Stimulated activated CD4-positive, alpha-beta T cell treated with anti-CD3 and anti-CD28 coated beads, Interleukin-1b, Interleukin-23, amount 100 ng/mL, for 4 hours (primary cell): Measurements from ENCODE around the gene AVP.

ENCODE experiments used
- DNase-seq, 2 donors: peaks; one replicate each; pipeline ENCODE4 v3.0.0-alpha.2; 2020; ENCODE audit warnings: low read depth in 2 of 2

AVP gene

DNA sequence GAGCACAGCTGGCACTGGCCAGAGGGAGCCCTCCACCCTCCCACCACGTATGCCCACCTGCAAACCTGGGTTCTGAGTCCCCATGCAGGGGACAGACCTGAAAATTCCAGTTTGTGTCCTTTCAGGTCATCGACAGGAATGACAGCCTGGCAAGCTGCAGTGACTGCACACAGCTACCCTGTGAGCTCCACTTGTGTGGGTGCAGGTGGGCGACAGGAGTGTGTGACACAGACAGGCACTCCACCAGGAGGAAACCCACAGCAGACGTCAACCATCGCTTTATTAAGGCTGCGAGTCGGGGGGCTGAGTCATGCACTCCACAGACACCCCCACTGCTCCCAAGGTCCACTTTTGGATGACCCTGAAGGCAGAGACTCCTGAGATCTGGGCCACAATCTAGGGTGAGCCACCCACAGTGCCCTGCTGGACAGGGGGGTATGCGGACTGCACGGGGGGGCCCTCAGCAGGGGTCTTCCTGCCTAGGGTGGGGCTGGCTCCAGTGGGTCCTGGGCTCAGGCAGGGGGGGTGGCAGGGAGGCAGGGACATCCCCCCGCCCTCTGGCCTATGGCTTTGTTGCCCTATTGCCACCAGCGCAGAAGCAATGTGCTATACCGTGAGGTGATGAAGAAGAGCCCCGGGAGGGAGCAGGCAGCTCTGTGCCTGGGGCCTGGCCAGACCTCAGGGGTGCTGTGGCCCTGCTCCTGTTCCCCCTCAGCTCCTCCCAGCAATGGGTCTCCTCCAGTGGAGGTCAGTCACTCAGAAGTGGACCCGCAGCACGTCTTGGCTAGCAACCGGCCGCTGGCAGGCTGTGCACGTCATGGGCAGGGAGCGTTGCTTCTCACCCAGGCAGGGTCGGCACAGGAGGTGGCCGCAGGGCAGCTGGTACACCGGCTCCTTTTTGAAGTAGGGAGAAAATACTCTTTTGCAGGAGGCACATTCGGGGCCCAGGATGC lies 25.1 kb upstream of the AVP start:
- DNase-seq = no peak

DNA sequence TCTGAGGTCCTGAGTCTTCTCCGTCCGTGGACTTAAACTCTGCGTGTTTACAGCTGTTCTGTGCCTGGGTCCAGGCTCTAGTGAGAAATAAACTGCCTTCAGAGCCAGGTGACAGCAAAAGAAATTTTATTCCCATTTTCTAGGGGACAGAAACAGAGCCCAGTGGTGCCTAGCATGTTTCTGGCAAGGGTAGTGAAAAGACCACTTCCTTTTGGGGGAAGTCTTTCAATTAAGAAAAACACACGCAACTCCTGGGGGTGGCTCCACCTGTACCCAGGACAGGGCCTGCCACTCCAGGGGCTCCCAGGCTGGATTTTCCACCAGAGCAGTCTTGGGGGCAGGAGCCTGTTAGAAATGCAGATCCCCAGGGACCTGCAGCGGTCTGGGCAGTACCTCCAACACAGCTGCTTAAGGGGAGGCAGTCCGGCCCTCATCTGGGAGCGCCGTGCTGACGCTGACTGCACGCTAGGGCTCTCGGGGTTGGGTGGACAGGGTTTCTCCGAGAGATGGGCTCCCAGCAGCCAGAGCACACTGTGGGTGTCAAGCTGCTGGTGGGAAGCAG lies 23.0 kb upstream of the AVP start:
- DNase-seq = no peak

DNA sequence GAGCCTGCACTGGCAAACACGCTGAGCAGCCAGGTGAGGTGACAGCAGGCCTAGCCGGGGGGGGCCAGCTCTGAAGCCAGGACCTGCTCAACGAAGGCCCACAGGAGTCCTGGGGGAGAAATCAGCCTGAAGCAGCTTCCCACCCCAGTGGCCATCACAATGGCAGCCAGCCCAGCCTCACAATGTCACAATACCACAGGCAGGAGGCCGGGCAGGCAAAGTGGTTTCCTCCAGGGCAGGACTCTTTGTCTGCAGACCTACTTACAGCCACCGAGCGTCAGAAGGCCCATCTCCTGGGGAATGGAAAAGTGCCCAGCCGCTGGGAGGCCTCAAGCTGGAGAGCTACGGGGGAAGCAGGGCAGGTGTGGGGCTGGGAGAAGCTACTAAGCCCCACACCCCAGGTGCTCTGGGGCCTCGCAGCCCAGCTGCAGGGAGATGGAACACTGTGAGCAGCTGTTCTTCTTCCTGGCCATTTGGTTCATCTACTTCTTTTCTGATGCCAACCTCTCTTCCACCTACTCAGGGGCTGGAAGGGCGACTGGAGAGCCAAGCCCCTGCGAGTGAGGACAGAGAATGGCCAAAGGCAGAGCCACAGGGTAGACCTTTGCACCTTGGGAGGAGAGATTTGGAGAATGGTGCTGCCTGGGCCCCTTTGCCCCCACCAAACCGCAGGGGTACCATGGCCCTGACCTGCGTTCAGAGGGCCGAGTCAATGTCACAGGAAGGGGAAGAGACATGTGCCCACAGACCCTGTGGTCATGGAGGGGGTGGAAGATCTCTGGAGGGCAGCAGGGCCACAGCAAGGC lies 22.3 kb upstream of the AVP start:
- no peak for DNase-seq

DNA sequence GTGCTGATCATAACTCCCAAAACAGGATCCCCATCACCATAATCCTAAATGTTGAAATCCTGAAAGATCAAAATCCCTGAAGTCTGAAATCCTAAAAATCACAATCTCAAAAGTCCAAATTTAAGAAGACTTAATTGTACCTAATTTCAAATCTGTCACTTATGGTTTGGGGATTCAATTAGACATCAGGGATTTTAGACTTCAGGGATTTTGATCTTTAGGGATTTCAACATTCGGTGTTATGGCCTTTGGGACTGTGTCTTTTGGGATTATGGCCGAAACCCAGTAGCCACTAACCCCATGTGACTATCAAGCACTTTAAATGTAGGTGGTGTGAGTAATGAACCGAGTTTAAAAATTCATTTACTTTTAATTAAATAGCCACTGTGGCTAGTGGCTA lies 21.7 kb upstream of the AVP start:
- no peak for DNase-seq

DNA sequence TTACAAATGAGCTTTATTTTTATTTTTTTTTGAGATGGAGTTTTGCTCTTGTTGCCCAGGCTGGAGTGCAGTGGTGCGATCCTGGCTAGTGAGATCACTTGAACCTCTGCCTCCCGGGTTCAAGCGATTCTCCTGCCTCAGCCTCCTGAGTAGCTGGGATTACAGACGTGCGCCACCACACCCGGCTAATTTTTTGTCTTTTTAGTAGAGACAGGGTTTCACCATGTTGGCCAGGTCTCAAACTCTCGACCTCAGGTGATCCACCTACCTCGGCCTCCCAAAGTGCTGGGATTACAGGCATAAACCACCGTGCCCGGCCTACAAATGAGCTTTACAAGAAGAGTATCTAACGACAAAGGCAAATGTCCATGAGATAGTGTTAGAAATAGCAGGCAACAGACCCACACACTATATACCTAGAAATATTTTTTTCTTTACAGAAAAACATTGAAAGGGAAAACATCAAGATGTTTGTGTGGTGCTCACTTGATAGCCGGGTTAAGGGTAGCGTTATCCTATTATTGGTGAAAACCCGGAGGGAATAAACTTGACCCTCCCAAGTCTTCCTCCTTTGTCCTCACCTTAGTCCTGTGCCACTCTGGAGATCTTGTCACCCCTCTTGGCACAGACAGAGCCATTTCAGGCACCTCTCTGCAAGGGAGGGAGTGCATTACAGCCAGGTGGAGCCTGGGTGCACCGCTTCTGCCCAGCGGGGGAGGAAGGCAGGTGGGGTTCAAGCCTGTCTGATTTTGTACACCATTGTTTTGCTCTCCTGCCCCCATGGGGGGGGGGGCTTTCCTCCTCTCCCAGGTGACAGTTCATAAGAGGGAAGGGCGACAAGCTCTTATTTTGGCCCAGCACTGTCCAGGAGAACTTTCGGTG lies 21.0 kb upstream of the AVP start:
- no peak for DNase-seq

DNA sequence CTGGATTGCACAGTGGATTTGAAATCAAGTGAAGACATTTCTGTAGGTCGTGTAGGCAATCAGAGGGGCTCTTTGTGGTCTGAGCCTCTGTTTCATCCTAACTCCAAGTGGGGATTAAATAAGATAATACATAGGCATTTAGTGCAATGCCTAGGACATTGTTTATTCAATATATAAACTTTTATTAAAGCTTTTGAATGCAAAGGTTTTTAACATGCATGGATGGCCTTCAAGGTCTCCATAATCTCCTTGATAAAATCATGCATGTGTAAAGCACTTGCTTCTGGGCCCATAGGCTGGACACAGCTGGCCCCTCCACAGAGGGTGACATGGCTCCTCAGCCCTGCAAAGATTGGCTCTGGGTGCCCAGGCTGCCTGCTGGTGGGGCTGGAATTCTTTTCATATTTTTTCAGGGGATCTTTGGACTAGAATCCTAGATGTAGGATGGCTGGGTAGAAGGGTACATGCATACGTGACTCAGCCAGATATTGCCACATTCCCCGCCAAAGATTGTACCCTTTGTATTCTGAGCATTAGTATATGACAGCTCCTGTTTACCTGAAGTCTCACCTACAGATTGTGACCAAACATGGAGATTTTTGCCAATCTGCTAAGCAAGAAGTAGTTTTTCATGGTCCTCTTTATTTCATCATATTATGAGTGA lies 19.0 kb upstream of the AVP start:
- DNase-seq = no peak

DNA sequence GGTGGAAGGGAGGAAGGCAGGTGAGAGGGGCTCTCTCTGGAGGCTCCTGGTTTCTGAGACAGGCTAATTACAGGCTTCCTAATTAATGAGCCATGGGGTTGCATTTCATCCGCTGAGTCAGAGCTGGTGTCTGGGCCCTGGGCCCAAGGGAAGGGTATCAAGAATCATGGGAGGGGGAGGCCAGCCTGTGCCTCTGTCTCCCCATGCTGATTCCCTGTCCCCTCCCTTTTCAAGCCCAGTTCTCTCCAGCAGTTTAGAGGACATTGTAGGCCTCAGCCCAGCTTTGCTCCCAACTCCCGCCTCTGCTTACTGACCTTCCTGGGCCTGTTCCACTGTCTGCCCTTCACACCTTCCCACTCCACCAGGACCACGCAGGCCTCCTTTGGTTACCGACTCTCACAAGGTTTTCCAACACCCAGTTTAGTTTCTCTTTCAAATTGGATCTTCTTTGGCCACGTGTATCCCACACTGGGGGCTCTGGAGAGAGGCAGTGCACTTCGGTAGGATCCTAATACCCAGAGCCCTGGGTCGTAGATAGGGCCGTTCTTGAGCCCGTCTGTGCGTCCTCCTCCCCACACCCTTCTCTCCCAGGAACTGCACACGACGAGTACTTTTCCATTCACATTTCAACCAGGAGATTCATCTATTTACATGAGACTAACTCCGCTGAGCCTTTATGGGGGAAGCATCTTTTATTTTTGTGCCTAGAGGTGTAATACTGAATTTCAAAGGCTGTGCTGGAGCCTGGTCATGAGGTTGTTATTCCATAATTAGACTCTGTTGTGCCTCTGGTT lies 18.2 kb upstream of the AVP start:
- DNase-seq = no peak

DNA sequence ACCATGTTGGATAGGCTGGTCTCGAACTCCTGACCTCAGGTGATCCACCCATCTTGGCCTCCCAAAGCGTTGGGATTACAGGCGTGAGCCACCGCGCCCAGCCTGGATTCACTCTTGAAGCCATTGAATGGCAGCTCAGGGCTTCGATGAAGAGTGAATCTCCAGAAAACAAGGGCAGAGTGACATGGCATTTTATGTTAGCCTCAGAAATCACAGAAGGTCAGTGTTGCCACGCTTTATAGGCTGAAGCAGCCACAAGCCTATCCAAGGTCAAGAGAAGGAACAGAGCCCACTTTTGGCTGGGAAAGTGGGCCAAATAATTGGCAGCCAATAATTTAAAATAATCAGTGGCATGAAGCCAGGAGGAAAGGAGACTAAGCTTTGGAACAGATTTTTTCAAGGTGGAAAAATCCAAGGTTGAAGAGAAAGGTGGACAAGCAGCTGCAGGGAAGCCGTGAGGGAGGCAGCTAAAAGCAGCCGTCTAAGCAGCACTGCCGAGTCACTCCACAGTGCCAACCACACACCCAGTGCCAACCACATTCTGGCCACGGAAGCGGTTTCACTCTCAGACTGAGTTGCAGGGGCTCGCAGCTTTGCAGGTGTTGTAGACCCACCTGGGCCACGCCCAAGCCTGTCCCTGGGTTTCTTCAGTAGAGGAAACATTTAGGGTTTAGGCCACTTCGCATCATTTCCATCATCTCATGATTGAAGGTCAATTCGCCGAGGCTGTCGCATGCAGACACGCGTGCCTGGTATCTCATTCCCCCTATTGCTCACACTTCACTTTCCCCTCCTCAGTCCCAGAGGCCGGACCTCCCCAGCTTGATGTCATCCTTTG lies 17.4 kb upstream of the AVP start:
- peak in 1 of 2 donors; percentile 26 for DNase-seq

DNA sequence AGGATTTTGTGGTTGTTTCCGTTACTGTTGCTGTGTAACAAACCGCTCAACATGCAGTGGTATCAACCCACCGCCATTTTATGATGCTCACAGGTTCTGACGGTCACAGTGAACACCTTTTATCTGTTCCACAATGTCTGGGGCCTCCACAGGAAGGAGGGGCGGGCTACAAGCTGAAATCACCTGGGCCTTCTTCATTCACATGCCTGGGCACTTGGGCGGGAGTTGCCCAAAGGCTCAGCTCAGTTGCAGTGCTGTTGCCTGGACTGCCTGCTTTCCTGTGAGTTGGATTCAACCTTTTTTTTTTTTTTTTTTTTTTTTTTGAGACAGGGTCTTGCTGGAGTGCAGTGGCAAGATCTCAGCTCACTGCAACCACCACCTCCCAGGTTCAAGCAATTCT lies 16.7 kb upstream of the AVP start:
- DNase-seq = no peak

DNA sequence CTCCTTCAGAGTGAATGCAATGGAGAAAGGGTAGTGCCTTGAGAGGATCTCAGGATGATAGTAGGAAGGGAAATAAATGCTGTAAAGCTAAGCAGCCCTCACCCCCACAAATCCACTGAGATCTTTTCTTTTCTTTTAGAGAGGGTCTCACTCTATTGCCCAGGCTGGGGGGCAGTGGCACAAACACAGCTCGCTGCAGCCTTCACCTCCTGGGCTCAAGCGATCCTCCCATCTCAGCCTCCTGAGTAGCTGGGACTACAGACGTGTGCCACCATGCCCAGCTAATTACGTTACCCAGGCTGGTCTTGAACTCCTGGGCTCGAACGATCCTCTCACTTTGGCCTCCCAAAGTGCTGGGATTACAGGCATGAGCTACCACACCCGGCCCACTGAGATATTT lies 16.0 kb upstream of the AVP start:
- DNase-seq = no peak

DNA sequence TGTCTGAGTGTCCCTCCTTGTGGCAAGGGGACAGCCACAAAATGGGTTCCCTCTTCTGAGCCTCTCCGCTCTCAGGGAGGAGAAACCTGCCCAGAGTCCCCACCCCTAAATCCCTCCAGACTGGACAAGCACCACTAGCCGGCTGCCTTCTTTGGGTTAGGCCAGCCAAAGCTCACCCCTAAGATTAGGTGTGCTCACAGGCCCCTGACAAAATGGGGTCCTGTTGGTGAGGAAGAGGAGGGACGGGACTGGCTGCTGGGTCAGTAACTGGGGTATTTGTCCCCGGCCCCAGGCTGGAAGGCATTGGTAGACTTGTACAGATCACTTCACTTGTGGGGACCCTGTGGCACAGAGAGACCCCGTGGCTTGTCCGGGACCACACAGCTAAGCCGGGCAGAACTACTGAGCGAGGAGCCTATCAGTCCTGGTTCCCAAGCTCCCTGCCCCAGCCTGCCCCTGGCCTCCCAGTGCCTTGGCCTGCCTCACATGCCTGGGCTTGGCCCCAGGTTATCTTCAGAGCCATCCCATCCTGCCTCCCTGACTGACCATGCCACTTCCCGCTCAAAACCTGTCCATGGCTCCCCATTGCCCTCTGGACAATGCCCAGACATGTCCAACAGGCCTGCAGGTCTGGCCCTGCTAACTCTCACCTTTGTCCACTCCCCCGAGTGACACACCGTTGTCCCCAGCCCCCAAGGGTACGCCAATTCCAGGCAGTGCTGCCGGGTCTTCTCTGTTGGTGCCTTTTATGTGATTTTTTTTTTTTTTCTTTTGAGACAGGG lies 10.5 kb upstream of the AVP start:
- DNase-seq = no peak

DNA sequence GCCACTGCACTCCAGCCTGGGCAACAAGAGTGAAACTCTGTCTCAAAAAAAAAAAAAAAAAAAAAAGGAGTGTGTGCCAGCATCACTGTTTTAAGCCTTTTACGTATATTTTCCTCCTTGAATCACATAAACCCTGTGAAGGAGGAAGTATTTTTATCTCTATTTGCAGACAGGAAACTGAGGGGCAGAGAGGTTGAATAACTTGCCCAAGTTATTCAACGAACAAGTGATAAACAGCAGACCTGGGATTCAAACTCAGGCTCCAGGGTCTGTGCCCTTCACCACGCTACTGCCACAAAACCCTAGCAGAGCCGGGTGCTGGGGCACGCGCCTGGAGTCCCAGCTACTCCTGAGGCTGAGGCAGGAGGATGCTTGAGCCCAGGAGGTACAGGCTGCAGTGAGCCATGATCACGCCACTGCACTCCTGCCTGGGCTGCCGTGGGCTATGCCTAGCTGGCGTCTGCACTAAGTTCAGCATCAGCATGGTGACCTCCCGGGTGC lies 9.4 kb upstream of the AVP start:
- no peak for DNase-seq

DNA sequence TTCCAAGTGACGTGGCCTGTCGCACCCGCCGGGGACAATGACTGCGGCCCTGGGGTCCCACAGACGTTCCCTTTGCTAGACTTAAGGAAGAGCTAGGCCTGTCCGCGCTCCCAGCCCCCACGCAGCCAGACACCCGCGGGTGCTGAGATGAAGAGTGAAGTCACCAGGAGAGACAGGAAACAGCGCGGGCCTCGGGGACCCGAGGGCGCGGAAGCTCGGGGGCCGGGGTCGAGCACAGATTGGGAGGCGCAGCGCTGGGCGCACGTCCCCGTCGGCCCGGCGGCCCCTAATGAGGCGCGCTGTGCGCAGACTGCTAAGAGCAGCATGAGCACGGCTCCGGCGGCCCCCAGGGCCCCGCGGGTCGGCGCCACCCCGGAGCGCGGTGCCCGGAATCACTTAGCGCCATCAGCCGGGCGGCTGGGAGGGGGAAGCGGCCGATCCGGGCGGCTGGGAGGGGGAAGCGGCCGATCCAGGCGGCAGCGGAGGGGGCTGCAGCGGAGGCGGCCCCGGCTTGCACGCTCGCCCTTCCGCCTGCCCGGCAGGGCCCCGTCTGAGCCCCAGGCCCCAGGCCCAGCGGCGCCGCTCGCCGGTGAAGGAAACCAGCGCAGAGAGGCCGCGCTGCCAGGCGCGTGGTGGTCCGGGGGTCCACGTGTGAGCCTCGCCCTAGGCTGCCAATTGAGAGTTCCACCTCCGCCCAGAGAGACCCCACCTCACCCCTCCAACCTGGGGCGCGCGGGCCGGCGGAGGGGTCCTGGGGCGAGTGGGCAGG lies 8.3 kb upstream of the AVP start:
- peak; percentile 37 to 46 for DNase-seq

DNA sequence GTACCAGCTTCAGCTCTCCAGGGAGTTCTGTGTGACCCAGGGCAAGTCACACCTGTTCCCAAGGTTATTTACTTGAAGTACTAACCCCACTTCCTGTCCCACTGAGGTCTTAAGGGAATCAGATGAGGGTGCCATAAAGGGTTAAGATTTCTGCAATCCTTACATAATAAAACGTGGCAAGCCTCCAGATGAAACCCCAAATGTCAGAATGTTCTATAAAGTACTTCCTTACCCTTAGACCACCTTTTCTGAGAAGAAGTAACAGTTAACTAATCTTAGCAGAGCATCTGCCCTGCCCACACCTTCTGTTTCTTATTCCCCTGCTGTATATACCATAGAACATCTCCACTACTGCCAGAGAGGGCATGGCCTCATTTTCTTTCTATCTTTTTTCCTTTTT lies 6.0 kb upstream of the AVP start:
- no peak for DNase-seq

DNA sequence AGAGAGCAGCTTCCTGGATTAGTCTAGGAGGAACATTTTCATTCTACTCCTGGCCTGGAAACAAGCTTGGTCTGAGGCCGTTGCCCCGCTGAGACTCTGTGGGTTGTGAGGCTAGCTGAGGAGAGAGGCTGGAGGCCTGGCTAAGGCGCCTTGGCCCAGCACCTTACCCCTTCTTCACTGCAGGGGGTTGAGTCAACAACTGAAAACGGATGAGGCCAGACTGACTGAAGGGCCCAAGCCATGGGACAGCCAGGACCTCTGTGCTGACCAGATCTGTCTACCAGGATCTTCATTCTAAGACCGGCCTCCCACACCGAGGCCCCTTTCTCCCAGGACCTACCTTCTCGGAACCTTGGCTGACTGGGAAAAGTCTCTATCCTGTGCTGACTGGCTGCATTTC lies 3.5 kb upstream of the AVP start:
- no peak for DNase-seq

DNA sequence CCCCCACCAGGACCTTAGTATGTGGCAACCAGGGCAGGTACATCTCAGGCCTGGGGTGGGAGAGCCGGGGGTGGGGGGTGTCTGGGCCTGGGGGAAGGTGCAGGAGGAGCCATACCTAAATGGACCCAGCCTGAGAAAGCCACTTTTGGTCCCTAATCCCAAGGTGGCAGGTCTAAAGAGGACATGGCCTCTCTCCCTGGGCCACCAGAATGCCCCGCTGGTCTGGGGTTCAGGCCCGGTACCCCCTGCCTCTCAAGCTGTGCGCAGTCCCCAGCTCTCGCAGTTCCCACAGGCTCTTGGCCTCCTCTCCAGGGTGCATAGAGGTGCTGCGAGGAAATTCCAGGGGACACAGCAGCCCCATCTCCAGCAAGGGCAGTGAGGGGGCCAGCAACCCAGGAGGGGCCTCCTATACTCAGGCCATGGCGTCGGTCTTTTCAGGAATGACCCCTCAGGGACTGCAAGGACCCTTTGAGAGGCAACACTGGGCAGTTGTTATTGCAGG lies 1.1 kb upstream of the AVP start:
- no peak for DNase-seq

DNA sequence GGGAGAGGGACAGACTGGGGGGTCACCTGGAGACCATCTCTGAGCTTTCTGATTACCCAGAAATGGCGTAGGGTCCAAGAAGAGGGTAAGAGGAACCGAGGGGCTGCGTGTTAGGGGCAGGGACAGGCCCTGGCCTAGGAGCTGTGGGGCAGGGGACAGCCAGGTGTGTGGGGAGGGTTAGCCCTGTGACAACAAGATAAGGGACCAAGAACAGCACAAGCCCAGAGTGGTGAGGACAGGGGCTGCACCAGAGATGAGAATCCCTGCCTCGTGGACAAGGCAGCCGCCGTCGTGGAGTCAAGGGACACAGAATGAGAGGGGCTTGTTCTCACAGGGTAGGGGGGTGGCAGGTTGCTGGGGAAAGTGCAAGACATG lies 449 bp upstream of the AVP start:
- DNase-seq = no peak
